HepG2 (cell line): Measurements from ENCODE around the gene INHBB. TPM values are rescaled to one million over a fixed set of nuclear protein-coding genes. Genes with fewer than 3 reads are reported as not detected.

ENCODE experiments used
- ATAC-seq: fragments of 200-7000 bp; cut with Tn5 transposase; 3 replicates; pipeline ENCODE4 v1.9.1; 2020; ENCODE audit warnings: mild to moderate bottlenecking, moderate library complexity
- BruUV-seq: library from RNA; stranded (reverse); fragments of 400-500 nt; replicated peaks from 2 replicates; lab custom pipeline; 2021; lab: Mats Ljungman, UMichigan
- CTCF ChIA-PET: fragments of 300-600 bp; formaldehyde crosslinking; extraction: SDS; loops from one replicate; lab custom pipeline; 2021; ENCODE audit warnings: low total read pairs, inconsistent platforms, low intra/inter-chr PET ratio; lab: Yijun Ruan, JAX
- POLR2A ChIA-PET: fragments of 350-600 bp; sonication (Branson Sonifier 250); formaldehyde crosslinking; loops from one replicate; lab custom pipeline; 2020; ENCODE audit warnings: antibody characterized with exemption, inconsistent platforms; lab: Yijun Ruan, JAX
- DNase-seq: peaks from one replicate; pipeline ENCODE4 v3.0.0-alpha.2; 2015; ENCODE audit warnings: low spot score
- FAIRE-seq: peaks from 3 replicates; lab custom pipeline; 2011; peaks lifted over from hg19 to GRCh38; lab: Jason Lieb, UNC
- H2AFZ ChIP-seq: one replicate; pipeline ENCODE4 v1.6.1; 2011; ENCODE audit warnings: low read length, inconsistent platforms
- H3K27ac ChIP-seq: fragments of 300-600 bp; 3 replicates; pipeline ENCODE4 v1.8.0; 2011; ENCODE audit warnings: mixed run types, mild to moderate bottlenecking, mixed read lengths, low read length, inconsistent platforms; ENCODE audit not compliant: insufficient read depth; ENCODE audit errors: extremely low read length
- H3K27me3 ChIP-seq, 2 experiments: fragments of 200-600 bp in 1 of 2; 2 replicates in 1 of 2; 3 replicates in 1 of 2; pipeline versions ENCODE4 v1.6.0 to v1.8.0; 2011; ENCODE audit warnings: low read length in 2 of 2, mild to moderate bottlenecking in 2 of 2, moderate library complexity in 2 of 2, inconsistent platforms in 1 of 2; ENCODE audit not compliant: insufficient read depth in 2 of 2, control insufficient read depth in 1 of 2
- H3K36me3 ChIP-seq, 2 experiments: fragments of 200-600 bp in 1 of 2; replicated peaks in 1 of 2; 2 replicates in 1 of 2; 3 replicates in 1 of 2; pipeline versions ENCODE4 v1.5.1 to v1.8.0; 2011; ENCODE audit warnings: low read length in 2 of 2, inconsistent platforms in 1 of 2; ENCODE audit not compliant: insufficient read depth in 2 of 2, control insufficient read depth in 1 of 2
- H3K4me1 ChIP-seq: 2 replicates; pipeline ENCODE4 v1.5.1; 2012; ENCODE audit warnings: low read length, inconsistent platforms; ENCODE audit not compliant: insufficient read depth
- H3K4me2 ChIP-seq: 2 replicates; pipeline ENCODE4 v1.6.0; 2011; ENCODE audit warnings: low read depth, low read length, inconsistent platforms
- H3K4me3 ChIP-seq, 3 experiments: fragments of 200-600 bp in 1 of 3; sonication (generic), shearing (Covaris generic) in 1 of 3; replicated peaks in 1 of 3; 2 replicates each; pipeline ENCODE4 v1.5.1; 2011 to 2016; ENCODE audit warnings: low read length in 3 of 3, inconsistent platforms in 2 of 3, low read depth in 2 of 3, mild to moderate bottlenecking in 2 of 3, control low read depth in 1 of 3, mixed read lengths in 1 of 3; ENCODE audit not compliant: insufficient read depth in 1 of 3
- H3K79me2 ChIP-seq: one replicate; pipeline ENCODE4 v1.6.1; 2011; ENCODE audit warnings: low read length, inconsistent platforms; ENCODE audit not compliant: insufficient read depth
- H3K9ac ChIP-seq: 2 replicates; pipeline ENCODE4 v1.6.0; 2011; ENCODE audit warnings: mild to moderate bottlenecking, low read depth, low read length, inconsistent platforms; ENCODE audit not compliant: insufficient read depth
- H3K9me3 ChIP-seq: 2 replicates; pipeline ENCODE4 v1.5.1; 2012; ENCODE audit warnings: mild to moderate bottlenecking, low read length
- H4K20me1 ChIP-seq: 2 replicates; pipeline ENCODE4 v1.6.0; 2011; ENCODE audit warnings: inconsistent platforms, mild to moderate bottlenecking, low read length, moderate library complexity; ENCODE audit not compliant: insufficient read depth
- HMG20A ChIP-seq: IDR thresholded peaks from 2 replicates; pipeline ENCODE4 v1.6.1; 2016; ENCODE audit warnings: borderline replicate concordance
- SMYD3 ChIP-seq: sonication (generic); formaldehyde crosslinking; IDR thresholded peaks from 2 replicates; pipeline ENCODE4 v1.8.1; 2023; ENCODE audit warnings: mild to moderate bottlenecking, missing genetic modification reagents
- TBP ChIP-seq: sonication (generic); formaldehyde crosslinking; IDR thresholded peaks from 2 replicates; pipeline ENCODE4 v1.5.0; 2020; ENCODE audit warnings: missing genetic modification reagents
- ZBTB10 ChIP-seq: sonication (generic); formaldehyde crosslinking; IDR thresholded peaks from 2 replicates; pipeline ENCODE4 v1.4.0; 2020; ENCODE audit warnings: missing genetic modification reagents, borderline replicate concordance
- ZNF24 ChIP-seq: fragments of 450-650 bp; IDR thresholded peaks from 2 replicates; pipeline ENCODE4 v1.6.1; 2017; ENCODE audit warnings: antibody characterized with exemption, mild to moderate bottlenecking
- ZNF33A ChIP-seq: sonication (generic); formaldehyde crosslinking; IDR thresholded peaks from 2 replicates; pipeline ENCODE4 v1.5.1; 2020; ENCODE audit warnings: missing genetic modification reagents, mild to moderate bottlenecking, moderate library complexity, borderline replicate concordance
- ZNF547 ChIP-seq: sonication (generic); formaldehyde crosslinking; IDR thresholded peaks from 2 replicates; pipeline ENCODE4 v1.5.1; 2020; ENCODE audit warnings: mild to moderate bottlenecking, missing genetic modification reagents
- ZNF569 ChIP-seq: sonication (generic); formaldehyde crosslinking; IDR thresholded peaks from 2 replicates; pipeline ENCODE4 v1.5.0; 2020; ENCODE audit warnings: mild to moderate bottlenecking, missing genetic modification reagents, moderate library complexity, borderline replicate concordance
- WGBS: methylation state at CpG from one replicate; pipeline ENCODE4 v1.1.6; 2017; ENCODE audit warnings: low lambda C conversion rate; 5-methylcytosine and 5-hydroxymethylcytosine counted together
- in situ Hi-C: cut with HindIII; loops from 2 replicates; pipeline ENCODE4 v1.10.0; 2017; ENCODE audit warnings: low pct_unique_long_range_greater_than_20kb; ENCODE audit not compliant: extremely low pct_ligation_motif_present
- intact Hi-C: fragments of 100-400 bp; cut with micrococcal nuclease; formaldehyde crosslinking; loops from one replicate; pipeline ENCODE4 v1.10.0; 2022; ENCODE audit not compliant: unreplicated experiment
- polyA plus RNA-seq, 8 experiments: library from polyadenylated mRNA; depleted of rRNA in 3 of 8; stranded (reverse) in 7 of 8; unstranded in 1 of 8; fragments of >200 nt; fragmentation: Illumina TruSeq in 4 of 8; extraction: Trizol in 4 of 8; gene quantifications; 2 replicates each; pipeline versions ENCODE4 v1.2.1 to v1.2.3, GENCODE V29; 2011 to 2016; ENCODE audit warnings: low read depth in 4 of 8, missing spikeins in 1 of 8, mixed read lengths in 1 of 8; ENCODE audit not compliant: insufficient read depth in 1 of 8
- total RNA-seq, 5 experiments: library from RNA; depleted of rRNA; stranded (reverse); fragments of >200 nt; fragmentation: Illumina TruSeq; extraction: Trizol; gene quantifications; 2 replicates each; pipeline ENCODE4 v1.2.3, GENCODE V29; 2016; ENCODE audit warnings: low read depth in 1 of 5

Gene INHBB
- total and polyA plus RNA-seq, 2 of the 13 experiments (the other 11 are each of a cell fraction or from before 2014, with no cell fraction given): 0.20 to 1.7 TPM

- FAIRE-seq (no peak), ATAC-seq (no peak), DNase-seq (no peak)
- no peak overlapping the region for H3K4me3 ChIP-seq
- no peak for TF ChIP-seq ZBTB10
- TF ChIP-seq HMG20A (CRISPR knock-in tag): no peak
- TF ChIP-seq TBP: no peak
- no peak for TF ChIP-seq ZNF547
- TF ChIP-seq ZNF569 (CRISPR knock-in tag): no peak
- TF ChIP-seq ZNF24: no peak
- no peak for TF ChIP-seq ZNF33A (CRISPR knock-in tag)
- no peak for TF ChIP-seq SMYD3 (CRISPR knock-in tag)
- POLR2A ChIA-PET: no interaction called here
- H3K79me2 ChIP-seq: no peaks in the 10 kb centered on the region
- CTCF ChIA-PET: no interaction called here
- no peaks in the 10 kb centered on the region for H3K36me3 ChIP-seq
- H3K27me3 ChIP-seq: peaks cover 21 to 85% of the 10 kb centered on the region in 2 experiments
- H4K20me1 ChIP-seq: peaks cover 3% of the 10 kb centered on the region; the same call in 1 of the 2 replicates
- no TSS peak for BruUV-seq
- intact Hi-C loops: no loop called here
- WGBS: 62% methylated on average over 4 of the region's 5 CpGs
- no peak overlapping the region for H2AFZ ChIP-seq
- H3K9me3 ChIP-seq: no peaks in the 10 kb centered on the region
- H3K9ac ChIP-seq: no peak overlapping the region
- H3K27ac ChIP-seq: no peak overlapping the region
- H3K4me2 ChIP-seq: no peak overlapping the region
- H3K4me1 ChIP-seq: peaks cover 3% of the 10 kb centered on the region
- in situ Hi-C loops: no loop called here
These were observed 7.6 kb downstream of the INHBB start for GRCh38 chr2:120353591-120353898.
